Measurements from ENCODE around the gene PPARA. TPM values are rescaled to one million over a fixed set of nuclear protein-coding genes. Genes with fewer than 3 reads are reported as not detected.
A peak's percentile ranks its signal among the peaks of the same experiment; 100 is the strongest.

PPARA gene
- total and polyA plus RNA-seq, 9 of the 15 experiments (the other 6 are each of a cell fraction or from before 2014, with no cell fraction given): 0.64 to 5.3 (median 3.5) TPM

GRCh38 chr22:46125311-46125710 is 25.0 kb upstream of the PPARA start:
- Histone ChIP-seq H3K9ac (ENCODE audit: insufficient read depth in 1 of 2, low read depth in 2 of 2, low read length in 2 of 2) (0 out of 4 replicates have a peak overlapping the region, but pooled peaks of 1 of the 2 experiments have one; percentile 9), H3K27me3 (ENCODE audit: control insufficient read depth in 2 of 2, insufficient read depth in 2 of 2, low read length in 2 of 2) (no peaks in the 10 kb centered on the region), H3K79me2 (ENCODE audit: control insufficient read depth, insufficient read depth, low read length) (no peaks in the 10 kb centered on the region), H2AFZ (ENCODE audit: low read depth, low read length) (no peak overlapping the region), H3K4me1 (replicated peaks in 1 of 2; ENCODE audit: control insufficient read depth in 2 of 2, insufficient read depth in 2 of 2, low read length in 2 of 2) (peaks cover 0 to 66% of the 10 kb centered on the region in 2 experiments; a peak in 3 of 5 replicates), H3K36me3 (ENCODE audit: control insufficient read depth, insufficient read depth, low read length) (no peaks in the 10 kb centered on the region), H3K9me1 (ENCODE audit: control insufficient read depth, insufficient read depth, low read length) (no peaks in the 10 kb centered on the region), H3K4me2 (ENCODE audit: insufficient read depth, low read length) (no peak overlapping the region), H3K9me3 (replicated peaks; ENCODE audit: control insufficient read depth, insufficient read depth, low read depth, low read length) (no peaks in the 10 kb centered on the region), H3K27ac (ENCODE audit: extremely low read depth, low read depth, low read length) (no peak overlapping the region), H3K4me3 (no peak overlapping the region), H4K20me1 (replicated peaks; ENCODE audit: control insufficient read depth, insufficient read depth, low read length) (no peaks in the 10 kb centered on the region)
- FAIRE-seq (no peak), ATAC-seq (no peak), DNase-seq (ENCODE audit: extremely low read depth in 1 of 4, low spot score in 3 of 4) (no peak)
- WGBS (ENCODE audit: insufficient coverage, low coverage, missing lambda C conversion rate): 36% methylated on average over 6 of the region's 7 CpGs
- TF ChIP-seq MED1 (CRISPR knock-in tag; IDR thresholded peaks at IDR 0.05; ENCODE audit: borderline replicate concordance): no peak
- no peak for TF ChIP-seq ZNF445 (CRISPR knock-in tag; IDR thresholded peaks at IDR 0.05; ENCODE audit: low read depth)
- TF ChIP-seq ZNF778 (CRISPR knock-in tag; IDR thresholded peaks at IDR 0.05): no peak
- TF ChIP-seq ZBED1 (IDR thresholded peaks at IDR 0.05): no peak
- no peak for TF ChIP-seq U2AF1 (optimal IDR thresholded peaks at IDR 0.05; ENCODE audit: low read depth, low read length)
- TF ChIP-seq TFAM (CRISPR knock-in tag; conservative IDR thresholded peaks at IDR 0.05): no peak
- TF ChIP-seq SNRNP70 (optimal IDR thresholded peaks at IDR 0.05; ENCODE audit: low read depth, low read length): no peak
- no peak for TF ChIP-seq SAFB (IDR thresholded peaks at IDR 0.05; ENCODE audit: borderline replicate concordance, low read depth, low read length)
- TF ChIP-seq ZNF140 (CRISPR knock-in tag; IDR thresholded peaks at IDR 0.05): no peak
- no peak for TF ChIP-seq SMAD1 (IDR thresholded peaks at IDR 0.05; ENCODE audit: low read depth, low read length, partially characterized antibody)
- no peak for TF ChIP-seq ZNF217 (CRISPR knock-in tag; IDR thresholded peaks at IDR 0.05)
- TF ChIP-seq ZNF699 (CRISPR knock-in tag; IDR thresholded peaks at IDR 0.05; ENCODE audit: insufficient replicate concordance): no peak
- TF ChIP-seq FOXM1 (IDR thresholded peaks at IDR 0.05; ENCODE audit: low read depth): no peak
- no peak for TF ChIP-seq FOXM1 (CRISPR knock-in tag; IDR thresholded peaks at IDR 0.05; ENCODE audit: low read depth)
- no peak for TF ChIP-seq YBX1 (IDR thresholded peaks at IDR 0.05)
- TF ChIP-seq FOXK2 (conservative IDR thresholded peaks at IDR 0.05 in 1 of 2, IDR thresholded peaks at IDR 0.05 in 1 of 2; ENCODE audit: low read depth in 2 of 2): no peak
- no peak for TF ChIP-seq DDX20 (tag; IDR thresholded peaks at IDR 0.05; ENCODE audit: low read depth)
- ChIA-PET POLR2A (no interaction called here), CTCF (ENCODE audit: low intra/inter-chr PET ratio) (no interaction called here)
- no TSS peak for BruUV-seq (replicated peaks)
- intact Hi-C loops (cut with micrococcal nuclease): no loop called here
- in situ Hi-C loops (cut with MboI): loop anchor here (10.0 kb wide), 1 partner anchor 419 kb away; no protein-coding TSS in a partner anchor

Data from K562 (cell line).